H7 (cell line): ENCODE results near the gene CEP162. TPM values are rescaled to one million over a fixed set of nuclear protein-coding genes. Genes with fewer than 3 reads are reported as not detected.
"Not testable (repeated sequence)": the region's sequence is repeated elsewhere in the genome, so short reads cannot be mapped to it uniquely, and the experiment has no call there.

Source experiments
- DNase-seq: peaks from one replicate; pipeline ENCODE4 v3.0.0; 2012
- H3K27me3 ChIP-seq: 2 replicates; pipeline ENCODE4 v1.6.0; 2011; ENCODE audit warnings: mild to moderate bottlenecking, low read length; ENCODE audit not compliant: control insufficient read depth, insufficient read depth
- H3K36me3 ChIP-seq: replicated peaks from 2 replicates; pipeline ENCODE4 v1.5.1; 2011; ENCODE audit warnings: low read length; ENCODE audit not compliant: control insufficient read depth, insufficient read depth
- H3K4me3 ChIP-seq: 2 replicates; pipeline ENCODE4 v1.5.1; 2011; ENCODE audit warnings: low read depth, mild to moderate bottlenecking, control low read depth, low read length, moderate library complexity; ENCODE audit not compliant: insufficient read depth
- total RNA-seq: library from RNA; depleted of rRNA; stranded (reverse); fragments of >200 nt; shearing (Covaris generic); gene quantifications from 2 replicates; pipeline ENCODE4 v1.2.3, GENCODE V29; 2014

CEP162 gene
- total RNA-seq, 1 experiment from 2014 or later, result 3.3 TPM

- DNase-seq, result no peak
- H3K4me3 ChIP-seq, result no peak overlapping the region
- no peaks in the 10 kb centered on the region for H3K27me3 ChIP-seq
Observed at GRCh38 chr6:84141521-84141920, 85.9 kb downstream of the CEP162 start.

GRCh38 chr6:84139311-84139710 is 88.1 kb downstream of the CEP162 start:
- Histone ChIP-seq H3K36me3 (no peaks in the 10 kb centered on the region), H3K27me3 (no peaks in the 10 kb centered on the region), H3K4me3 (no peak overlapping the region)
- no peak for DNase-seq

More at GRCh38 chr6:84141521-84141920, 85.9 kb downstream of the CEP162 start:
- no peaks in the 10 kb centered on the region for H3K36me3 ChIP-seq

DNA sequence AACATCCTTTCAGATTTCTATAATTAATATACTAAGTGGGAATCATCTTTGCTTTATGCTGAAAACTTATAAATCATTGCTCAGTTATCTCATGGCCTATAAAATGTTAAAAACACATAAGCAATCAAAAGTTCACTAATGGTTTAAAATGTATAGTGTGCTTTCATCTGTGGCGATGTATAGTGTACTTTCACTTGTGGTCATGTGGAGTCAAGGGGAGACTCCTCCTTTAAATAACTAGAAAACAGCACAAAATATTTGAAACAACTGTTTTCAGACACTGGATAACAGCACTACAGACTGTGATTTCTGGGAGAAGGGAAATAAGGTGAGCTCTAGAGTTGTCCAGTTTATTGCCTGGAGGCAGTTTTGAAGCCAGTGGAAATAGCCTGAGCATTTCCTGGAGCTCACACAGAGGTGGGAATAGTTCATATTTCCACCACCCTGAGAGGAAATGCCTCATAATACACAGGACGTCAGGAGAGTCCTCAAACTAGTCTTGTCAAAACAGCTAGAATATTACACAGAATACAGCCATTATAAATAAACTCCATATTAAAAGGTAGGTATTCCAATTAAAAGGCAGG is 89.4 kb downstream of the CEP162 start:
- H3K4me3 ChIP-seq, result no peak overlapping the region
- no peaks in the 10 kb centered on the region for H3K27me3 ChIP-seq
- no peak for DNase-seq
- no peaks in the 10 kb centered on the region for H3K36me3 ChIP-seq

DNA sequence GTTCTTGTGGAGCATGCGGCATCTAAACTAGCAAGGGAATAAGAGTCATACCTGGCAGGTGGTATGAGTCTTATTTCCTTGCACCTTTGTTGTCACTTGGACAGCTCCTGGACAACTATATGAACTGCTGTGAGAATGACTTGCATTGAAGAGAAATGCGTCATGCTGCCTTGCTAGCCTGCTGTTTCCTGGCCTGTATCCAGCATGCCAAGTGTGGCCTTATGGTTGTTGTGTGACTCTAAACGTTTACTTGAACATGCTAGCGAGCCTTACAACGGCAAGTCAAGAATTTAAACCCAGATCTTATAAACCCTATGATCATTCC is 90.4 kb downstream of the CEP162 start:
- Histone ChIP-seq H3K27me3 (no peaks in the 10 kb centered on the region), H3K4me3 (no peak overlapping the region), H3K36me3 (no peaks in the 10 kb centered on the region)
- no peak for DNase-seq

GRCh38 chr6:84136364-84137050 is 90.9 kb downstream of the CEP162 start:
- no peak for DNase-seq
- no peak overlapping the region for H3K4me3 ChIP-seq
- no peaks in the 10 kb centered on the region for H3K36me3 ChIP-seq
- H3K27me3 ChIP-seq, result no peaks in the 10 kb centered on the region

GRCh38 chr6:84135291-84135690 is 92.2 kb downstream of the CEP162 start:
- Histone ChIP-seq H3K4me3 (no peak overlapping the region), H3K36me3 (no peaks in the 10 kb centered on the region), H3K27me3 (no peaks in the 10 kb centered on the region)
- DNase-seq, result no peak

DNA sequence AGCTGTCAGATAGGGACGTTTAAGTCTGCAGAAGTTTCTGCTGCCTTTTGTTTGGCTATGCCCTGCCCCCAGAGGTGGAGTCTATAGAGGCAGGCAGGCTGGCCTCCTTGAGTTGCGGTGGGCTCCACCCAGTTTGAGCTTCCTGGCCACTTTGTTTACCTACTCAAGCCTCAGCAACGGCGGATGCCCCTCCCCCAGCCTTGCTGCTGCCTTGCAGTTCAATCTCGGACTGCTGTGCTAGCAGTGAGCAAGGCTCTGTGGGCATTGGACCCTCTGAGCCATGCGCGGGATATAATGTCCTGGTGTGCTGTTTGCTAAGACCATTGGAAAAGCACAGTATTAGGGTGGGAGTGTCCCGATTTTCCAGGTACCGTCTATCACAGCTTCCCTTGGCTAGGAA is 94.1 kb downstream of the CEP162 start:
- not testable (repeated sequence) for DNase-seq, H3K4me3 ChIP-seq, H3K36me3 ChIP-seq, H3K27me3 ChIP-seq

- H3K4me3 ChIP-seq, DNase-seq, H3K27me3 ChIP-seq, H3K36me3 ChIP-seq: not testable (repeated sequence)
Observed at GRCh38 chr6:84129588-84129987, 97.9 kb downstream of the CEP162 start.

DNA sequence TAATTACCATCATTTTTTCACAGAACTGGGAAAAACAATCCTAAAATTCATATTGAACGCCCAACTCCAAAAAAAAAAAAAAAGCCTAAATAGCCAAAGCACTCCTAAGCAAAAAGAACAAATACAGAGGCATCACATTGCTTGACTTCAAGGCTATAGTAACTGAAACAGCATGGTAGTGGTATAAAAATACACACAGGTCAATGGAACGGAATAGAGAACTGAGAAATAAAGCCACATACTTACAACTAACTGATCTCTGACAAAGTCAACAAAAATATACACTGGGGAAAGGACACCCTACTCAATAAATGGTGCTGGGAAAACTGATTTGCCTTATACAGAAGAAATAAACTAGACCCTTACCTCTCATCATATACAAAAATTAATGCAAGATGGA is 104.3 kb downstream of the CEP162 start:
- DNase-seq, result no peak
- no peaks in the 10 kb centered on the region for H3K27me3 ChIP-seq
- H3K4me3 ChIP-seq, result no peak overlapping the region

GRCh38 chr6:84119277-84119676 is 108.2 kb downstream of the CEP162 start:
- DNase-seq, result peak; percentile 9
- Histone ChIP-seq H3K36me3 (no peaks in the 10 kb centered on the region), H3K27me3 (no peaks in the 10 kb centered on the region), H3K4me3 (no peak overlapping the region)

More for the DNA sequence above, 104.3 kb downstream of the CEP162 start:
- no peaks in the 10 kb centered on the region for H3K36me3 ChIP-seq

DNA sequence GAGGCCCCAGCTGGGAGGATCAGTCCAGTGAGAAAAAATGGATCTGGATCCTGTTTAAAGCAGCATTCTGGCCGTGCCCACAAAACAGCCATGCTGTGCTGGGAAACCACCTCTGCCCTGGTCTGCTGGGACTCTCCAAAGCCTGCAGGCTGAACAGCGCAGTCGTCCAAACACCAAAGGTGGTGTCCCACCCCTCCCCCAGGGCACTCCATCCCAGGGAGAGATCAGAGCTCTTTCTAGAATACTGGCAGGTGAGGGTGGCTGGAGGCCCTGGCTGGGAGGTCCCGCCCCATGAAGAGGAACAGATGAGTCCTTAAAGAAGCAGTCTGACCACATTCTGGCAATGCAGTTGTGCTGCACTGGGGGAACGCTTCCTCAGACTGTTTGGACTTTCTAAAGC is 109.3 kb downstream of the CEP162 start:
- DNase-seq, result no peak
- Histone ChIP-seq H3K4me3 (no peak overlapping the region), H3K36me3 (no peaks in the 10 kb centered on the region), H3K27me3 (no peaks in the 10 kb centered on the region)

GRCh38 chr6:84114933-84115594 is 112.4 kb downstream of the CEP162 start:
- not testable (repeated sequence) for DNase-seq, H3K36me3 ChIP-seq, H3K27me3 ChIP-seq, H3K4me3 ChIP-seq

GRCh38 chr6:84111351-84111750 is 116.1 kb downstream of the CEP162 start:
- not testable (repeated sequence) for H3K36me3 ChIP-seq, H3K27me3 ChIP-seq, DNase-seq, H3K4me3 ChIP-seq

DNA sequence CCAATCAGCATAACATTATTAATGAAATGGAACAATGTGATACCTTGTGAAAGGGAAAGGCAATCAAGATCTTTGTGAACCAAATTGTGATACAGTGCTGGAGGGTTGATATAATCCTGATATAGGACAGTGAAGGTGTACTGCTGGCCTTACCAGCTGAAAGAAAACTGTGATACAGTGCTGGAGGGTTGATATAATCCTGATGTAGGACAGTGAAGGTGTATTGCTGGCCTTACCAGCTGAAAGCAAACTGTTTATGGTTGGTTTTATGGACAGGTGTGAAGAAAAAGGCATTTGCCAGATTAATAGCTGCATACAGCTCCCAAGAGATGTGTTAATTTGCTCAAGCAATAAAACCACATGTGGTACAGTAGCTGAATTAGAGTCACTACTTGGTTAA is 119.9 kb downstream of the CEP162 start:
- no peak overlapping the region for H3K4me3 ChIP-seq
- no peak for DNase-seq
- no peaks in the 10 kb centered on the region for H3K36me3 ChIP-seq
- no peaks in the 10 kb centered on the region for H3K27me3 ChIP-seq

GRCh38 chr6:84105215-84105924 is 122.1 kb downstream of the CEP162 start:
- not testable (repeated sequence) for H3K36me3 ChIP-seq, H3K4me3 ChIP-seq, DNase-seq, H3K27me3 ChIP-seq
